KMS-11 (cell line): Measurements from ENCODE around the gene PLXNA4.

Experiments
- H2AFZ ChIP-seq: fragments of 200-600 bp; sonication (generic); 2 replicates; pipeline ENCODE4 v1.6.1; 2016; ENCODE audit warnings: antibody characterized with exemption, mixed run types, low read depth
- H3K27ac ChIP-seq: fragments of 200-600 bp; sonication (generic); 2 replicates; pipeline ENCODE4 v1.6.1; 2016; ENCODE audit warnings: mild to moderate bottlenecking, mixed run types
- H3K27me3 ChIP-seq: fragments of 200-600 bp; sonication (generic); 2 replicates; pipeline ENCODE4 v1.6.1; 2017; ENCODE audit warnings: mild to moderate bottlenecking, low read depth, mixed run types, moderate library complexity; ENCODE audit not compliant: insufficient read depth
- H3K36me3 ChIP-seq: fragments of 200-600 bp; sonication (generic); 2 replicates; pipeline ENCODE4 v1.6.1; 2017; ENCODE audit warnings: mild to moderate bottlenecking, mixed run types; ENCODE audit not compliant: insufficient read depth
- H3K4me1 ChIP-seq: fragments of 200-600 bp; sonication (generic); 2 replicates; pipeline ENCODE4 v1.6.1; 2016; ENCODE audit warnings: mild to moderate bottlenecking, low read depth, mixed run types; ENCODE audit not compliant: poor library complexity, severe bottlenecking
- H3K4me2 ChIP-seq: fragments of 200-600 bp; sonication (generic); 2 replicates; pipeline ENCODE4 v1.7.0; 2016; ENCODE audit warnings: mild to moderate bottlenecking, mixed run types
- H3K4me3 ChIP-seq: fragments of 200-600 bp; sonication (generic); IDR thresholded peaks from 2 replicates; pipeline ENCODE4 v1.6.1; 2017; ENCODE audit warnings: low read depth, low read length, mixed read lengths; ENCODE audit not compliant: insufficient read depth
- H3K79me2 ChIP-seq: fragments of 200-600 bp; sonication (generic); 2 replicates; pipeline ENCODE4 v1.6.1; 2016; ENCODE audit warnings: low read depth, mixed run types; ENCODE audit not compliant: insufficient read depth
- H3K9ac ChIP-seq: fragments of 200-600 bp; sonication (generic); 2 replicates; pipeline ENCODE4 v1.6.1; 2016; ENCODE audit warnings: mild to moderate bottlenecking, mixed run types
- H4K20me1 ChIP-seq: fragments of 200-600 bp; sonication (generic); 2 replicates; pipeline ENCODE4 v1.6.1; 2016; ENCODE audit warnings: mild to moderate bottlenecking, mixed run types; ENCODE audit not compliant: insufficient read depth
- CTCF ChIP-seq: fragments of 200-600 bp; sonication (generic); conservative IDR thresholded peaks from 2 replicates; pipeline ENCODE4 v1.6.1; 2017; ENCODE audit warnings: low read depth, mild to moderate bottlenecking, antibody characterized with exemption, low read length, moderate library complexity, mixed read lengths

The PLXNA4 gene

GRCh38 chr7:132181946-132182685 lies 394.2 kb downstream of the PLXNA4 start:
- Histone ChIP-seq H3K4me3 (no peak overlapping the region), H3K36me3 (no peaks in the 10 kb centered on the region), H3K4me2 (no peak overlapping the region), H3K9ac (no peak overlapping the region), H3K27me3 (no peaks in the 10 kb centered on the region), H3K27ac (no peak overlapping the region), H3K79me2 (no peaks in the 10 kb centered on the region), H3K4me1 (no peaks in the 10 kb centered on the region), H2AFZ (no peak overlapping the region), H4K20me1 (no peaks in the 10 kb centered on the region)
- no peak for TF ChIP-seq CTCF

GRCh38 chr7:132181371-132181770 lies 394.9 kb downstream of the PLXNA4 start:
- no peaks in the 10 kb centered on the region for H3K27me3 ChIP-seq
- H3K4me2 ChIP-seq: no peak overlapping the region
- H2AFZ ChIP-seq: no peak overlapping the region
- no peaks in the 10 kb centered on the region for H3K79me2 ChIP-seq
- H3K9ac ChIP-seq: no peak overlapping the region
- no peak for TF ChIP-seq CTCF
- H3K4me3 ChIP-seq: no peak overlapping the region
- H4K20me1 ChIP-seq: no peaks in the 10 kb centered on the region
- no peaks in the 10 kb centered on the region for H3K36me3 ChIP-seq
- no peaks in the 10 kb centered on the region for H3K4me1 ChIP-seq
- no peak overlapping the region for H3K27ac ChIP-seq

GRCh38 chr7:132180481-132180880 lies 395.8 kb downstream of the PLXNA4 start:
- no peaks in the 10 kb centered on the region for H3K4me1 ChIP-seq
- H3K79me2 ChIP-seq: no peaks in the 10 kb centered on the region
- no peaks in the 10 kb centered on the region for H3K27me3 ChIP-seq
- no peak overlapping the region for H3K4me3 ChIP-seq
- H2AFZ ChIP-seq: no peak overlapping the region
- TF ChIP-seq CTCF: no peak
- no peak overlapping the region for H3K9ac ChIP-seq
- H3K27ac ChIP-seq: no peak overlapping the region
- no peaks in the 10 kb centered on the region for H3K36me3 ChIP-seq
- H4K20me1 ChIP-seq: no peaks in the 10 kb centered on the region
- H3K4me2 ChIP-seq: no peak overlapping the region

- no peaks in the 10 kb centered on the region for H3K36me3 ChIP-seq
- H3K27ac ChIP-seq: no peak overlapping the region
- H3K27me3 ChIP-seq: no peaks in the 10 kb centered on the region
Measured at GRCh38 chr7:132179681-132180080, 396.6 kb downstream of the PLXNA4 start.

More at GRCh38 chr7:132179681-132180080, 396.6 kb downstream of the PLXNA4 start:
- H3K9ac ChIP-seq: no peak overlapping the region
- TF ChIP-seq CTCF: no peak
- no peak overlapping the region for H3K4me2 ChIP-seq
- H3K4me1 ChIP-seq: no peaks in the 10 kb centered on the region
- no peak overlapping the region for H3K4me3 ChIP-seq
- H2AFZ ChIP-seq: no peak overlapping the region
- H3K79me2 ChIP-seq: no peaks in the 10 kb centered on the region
- H4K20me1 ChIP-seq: no peaks in the 10 kb centered on the region
